ENCODE data around the gene CACHD1. TPM values are rescaled to one million over a fixed set of nuclear protein-coding genes. Genes with fewer than 3 reads are reported as not detected.

CACHD1 gene
- total RNA-seq, 1 experiment from 2014 or later, result 16.6 TPM

GRCh38 chr1:64424412-64424811 lies 45.5 kb upstream of the CACHD1 start:
- Histone ChIP-seq H3K4me1 (peaks cover 9% of the 10 kb centered on the region; the same call in 1 of the 2 replicates), H3K4me3 (ENCODE audit: low read depth, low read length) (no peak overlapping the region), H3K27me3 (replicated peaks; ENCODE audit: control insufficient read depth, insufficient read depth, low read length) (no peaks in the 10 kb centered on the region), H3K9me3 (no peaks in the 10 kb centered on the region), H3K36me3 (ENCODE audit: control insufficient read depth, insufficient read depth, low read length) (no peaks in the 10 kb centered on the region)
- Mint-ChIP-seq H3K27ac (ENCODE audit: unreplicated experiment) (no peak overlapping the region), H3K4me1 (ENCODE audit: low read depth, unreplicated experiment) (peaks cover 7% of the 10 kb centered on the region), H3K27me3 (ENCODE audit: insufficient read depth, unreplicated experiment) (no peaks in the 10 kb centered on the region), H3K4me3 (ENCODE audit: unreplicated experiment) (no peak overlapping the region), H3K9me3 (ENCODE audit: unreplicated experiment) (no peaks in the 10 kb centered on the region), H3K36me3 (ENCODE audit: insufficient read depth, unreplicated experiment) (no peaks in the 10 kb centered on the region)
- CTCF ChIA-PET, result no interaction called here
- intact Hi-C loops (cut with micrococcal nuclease; ENCODE audit: unreplicated experiment), result no loop called here
- BruUV-seq (replicated peaks), result no TSS peak
- POLR2A ChIA-PET, result no interaction called here
- DNase-seq, result no peak
- no peak for TF ChIP-seq CTCF (IDR thresholded peaks at IDR 0.05; ENCODE audit: insufficient read depth in 1 of 2, low read depth in 1 of 2, low read length in 1 of 2, severe bottlenecking in 1 of 2, unreplicated experiment in 1 of 2)

- intact Hi-C loops (cut with micrococcal nuclease; ENCODE audit: unreplicated experiment), result no loop called here
- no peak for DNase-seq
- Mint-ChIP-seq H3K9me3 (ENCODE audit: unreplicated experiment) (no peaks in the 10 kb centered on the region), H3K27ac (ENCODE audit: unreplicated experiment) (no peak overlapping the region), H3K36me3 (ENCODE audit: insufficient read depth, unreplicated experiment) (no peaks in the 10 kb centered on the region), H3K27me3 (ENCODE audit: insufficient read depth, unreplicated experiment) (no peaks in the 10 kb centered on the region), H3K4me1 (ENCODE audit: low read depth, unreplicated experiment) (peaks cover 7% of the 10 kb centered on the region), H3K4me3 (ENCODE audit: unreplicated experiment) (no peak overlapping the region)
- Histone ChIP-seq H3K9me3 (no peaks in the 10 kb centered on the region), H3K4me3 (ENCODE audit: low read depth, low read length) (no peak overlapping the region), H3K36me3 (ENCODE audit: control insufficient read depth, insufficient read depth, low read length) (no peaks in the 10 kb centered on the region), H3K4me1 (peaks cover 9% of the 10 kb centered on the region; the same call in 1 of the 2 replicates), H3K27me3 (replicated peaks; ENCODE audit: control insufficient read depth, insufficient read depth, low read length) (no peaks in the 10 kb centered on the region)
- TF ChIP-seq CTCF (IDR thresholded peaks at IDR 0.05; ENCODE audit: insufficient read depth in 1 of 2, low read depth in 1 of 2, low read length in 1 of 2, severe bottlenecking in 1 of 2, unreplicated experiment in 1 of 2), result no peak
- BruUV-seq (replicated peaks), result no TSS peak
- ChIA-PET POLR2A (no interaction called here), CTCF (no interaction called here)
These were observed 44.4 kb upstream of the CACHD1 start for GRCh38 chr1:64425521-64425920.

- Mint-ChIP-seq H3K4me1 (ENCODE audit: low read depth, unreplicated experiment) (peaks cover 7% of the 10 kb centered on the region), H3K9me3 (ENCODE audit: unreplicated experiment) (no peaks in the 10 kb centered on the region), H3K27me3 (ENCODE audit: insufficient read depth, unreplicated experiment) (no peaks in the 10 kb centered on the region), H3K27ac (ENCODE audit: unreplicated experiment) (no peak overlapping the region), H3K4me3 (ENCODE audit: unreplicated experiment) (no peak overlapping the region), H3K36me3 (ENCODE audit: insufficient read depth, unreplicated experiment) (no peaks in the 10 kb centered on the region)
- no TSS peak for BruUV-seq (replicated peaks)
- intact Hi-C loops (cut with micrococcal nuclease; ENCODE audit: unreplicated experiment), result no loop called here
- Histone ChIP-seq H3K36me3 (ENCODE audit: control insufficient read depth, insufficient read depth, low read length) (no peaks in the 10 kb centered on the region), H3K9me3 (no peaks in the 10 kb centered on the region), H3K4me3 (ENCODE audit: low read depth, low read length) (no peak overlapping the region), H3K4me1 (peaks cover 9% of the 10 kb centered on the region; the same call in 1 of the 2 replicates), H3K27me3 (replicated peaks; ENCODE audit: control insufficient read depth, insufficient read depth, low read length) (no peaks in the 10 kb centered on the region)
- DNase-seq, result no peak
- ChIA-PET CTCF (no interaction called here), POLR2A (no interaction called here)
- no peak for TF ChIP-seq CTCF (IDR thresholded peaks at IDR 0.05; ENCODE audit: insufficient read depth in 1 of 2, low read depth in 1 of 2, low read length in 1 of 2, severe bottlenecking in 1 of 2, unreplicated experiment in 1 of 2)
These were observed 43.2 kb upstream of the CACHD1 start for GRCh38 chr1:64426681-64427080.
